GM23248 (cell line): ENCODE measurements around the gene CALM1. TPM values are rescaled to one million over a fixed set of nuclear protein-coding genes. Genes with fewer than 3 reads are reported as not detected.
A peak's percentile ranks its signal among the peaks of the same experiment; 100 is the strongest.

Experiments
- DNase-seq: peaks from one replicate; pipeline ENCODE4 v3.0.0-alpha.2; 2015
- H2AFZ ChIP-seq: fragments of 200-600 bp; sonication (generic); 2 replicates; pipeline ENCODE4 v1.6.1; 2016; ENCODE audit warnings: antibody characterized with exemption
- H3F3A ChIP-seq: fragments of 200-600 bp; sonication (generic); 2 replicates; pipeline ENCODE4 v1.6.1; 2016; ENCODE audit warnings: mild to moderate bottlenecking, antibody characterized with exemption, mixed run types; ENCODE audit not compliant: insufficient read depth
- H3K27ac ChIP-seq: fragments of 200-600 bp; sonication (generic); 2 replicates; pipeline ENCODE4 v1.5.1; 2016; ENCODE audit warnings: mild to moderate bottlenecking
- H3K27me3 ChIP-seq: fragments of 200-600 bp; sonication (generic); replicated peaks from 2 replicates; pipeline ENCODE4 v1.6.1; 2016; ENCODE audit warnings: mild to moderate bottlenecking; ENCODE audit not compliant: insufficient read depth
- H3K36me3 ChIP-seq: fragments of 200-600 bp; sonication (generic); 2 replicates; pipeline ENCODE4 v1.6.1; 2016; ENCODE audit warnings: low read depth, mild to moderate bottlenecking
- H3K4me1 ChIP-seq: fragments of 200-600 bp; sonication (generic); 2 replicates; pipeline ENCODE4 v1.6.1; 2016; ENCODE audit warnings: mild to moderate bottlenecking; ENCODE audit not compliant: insufficient read depth
- H3K4me2 ChIP-seq: fragments of 200-600 bp; sonication (generic); one replicate; pipeline ENCODE4 v1.6.1; 2016; ENCODE audit warnings: mild to moderate bottlenecking; ENCODE audit not compliant: unreplicated experiment
- H3K4me3 ChIP-seq: fragments of 200-600 bp; sonication (generic); 2 replicates; pipeline ENCODE4 v1.5.1; 2016; ENCODE audit warnings: mild to moderate bottlenecking
- H3K79me2 ChIP-seq: fragments of 200-600 bp; sonication (generic); 2 replicates; pipeline ENCODE4 v1.6.1; 2016; ENCODE audit warnings: mild to moderate bottlenecking; ENCODE audit not compliant: insufficient read depth
- H3K9ac ChIP-seq: fragments of 200-600 bp; sonication (generic); 2 replicates; pipeline ENCODE4 v1.6.1; 2016; ENCODE audit warnings: mild to moderate bottlenecking
- H3K9me2 ChIP-seq: fragments of 200-600 bp; sonication (generic); 2 replicates; pipeline ENCODE4 v1.6.1; 2016; ENCODE audit warnings: mixed run types, mild to moderate bottlenecking, moderate library complexity; ENCODE audit not compliant: insufficient read depth
- H3K9me3 ChIP-seq: fragments of 200-600 bp; sonication (generic); one replicate; pipeline ENCODE4 v1.6.1; 2017; ENCODE audit warnings: low read depth
- H4K20me1 ChIP-seq: fragments of 200-600 bp; sonication (generic); 2 replicates; pipeline ENCODE4 v1.6.0; 2016; ENCODE audit not compliant: insufficient read depth
- EZH2 ChIP-seq: fragments of 200-600 bp; sonication (generic); IDR thresholded peaks from 2 replicates; pipeline ENCODE4 v1.6.1; 2018; ENCODE audit warnings: antibody characterized with exemption, mild to moderate bottlenecking; ENCODE audit not compliant: insufficient read depth, poor library complexity, severe bottlenecking
- EZH2phosphoT487 ChIP-seq: fragments of 200-600 bp; sonication (generic); IDR thresholded peaks from 2 replicates; pipeline ENCODE4 v1.6.1; 2018; ENCODE audit warnings: antibody characterized with exemption, moderate library complexity, mild to moderate bottlenecking, low read depth; ENCODE audit not compliant: insufficient read depth
- WGBS, 2 experiments: methylation state at CpG; one replicate each; pipeline ENCODE4 v1.1.6; 2015 to 2017; ENCODE audit warnings: low lambda C conversion rate in 2 of 2, low coverage in 1 of 2; ENCODE audit errors: missing lambda C conversion rate in 2 of 2; 5-methylcytosine and 5-hydroxymethylcytosine counted together
- in situ Hi-C: fragments of 300-500 bp; cut with MboI; formaldehyde crosslinking; loops from 2 replicates; pipeline ENCODE4 v1.15.0; 2020
- polyA plus RNA-seq: library from polyadenylated mRNA; unstranded; fragments of >200 nt; fragmentation: Nextera tagmentation; extraction: Ambion mirVana; gene quantifications from 2 replicates; pipeline ENCODE4 v1.2.1, GENCODE V29; 2016
- total RNA-seq: library from RNA; depleted of rRNA; stranded (reverse); fragments of >200 nt; shearing (Covaris generic); gene quantifications from 2 replicates; pipeline ENCODE4 v1.2.3, GENCODE V29; 2014

The CALM1 gene
- total and polyA plus RNA-seq, 2 experiments from 2014 or later = 281 to 782 TPM

- in situ Hi-C loops = no loop called here
- no peaks in the 10 kb centered on the region for H3K27me3 ChIP-seq
- peak overlapping the region; percentile 91 for H3K4me2 ChIP-seq
- H3K9me2 ChIP-seq = no peaks in the 10 kb centered on the region
- no peaks in the 10 kb centered on the region for H3K36me3 ChIP-seq
- peak overlapping the region; percentile 98 for H3K9ac ChIP-seq
- peak; percentile 46 for DNase-seq
- peak overlapping the region; percentile 84 for H2AFZ ChIP-seq
- 5 to 11% methylated on average over 13 of the region's 13 CpGs for WGBS, 2 experiments
- H3K9me3 ChIP-seq = no peaks in the 10 kb centered on the region
- peak overlapping the region; percentile 99 for H3K27ac ChIP-seq
- TF ChIP-seq EZH2phosphoT487 = no peak
- no peak for TF ChIP-seq EZH2
- no peaks in the 10 kb centered on the region for H4K20me1 ChIP-seq
- peaks cover 18% of the 10 kb centered on the region for H3F3A ChIP-seq
- peak overlapping the region; percentile 80 for H3K4me3 ChIP-seq
- peaks cover 25% of the 10 kb centered on the region for H3K4me1 ChIP-seq
- H3K79me2 ChIP-seq = no peaks in the 10 kb centered on the region
Observed at GRCh38 chr14:90381999-90382451, 14.8 kb upstream of the CALM1 start.

GRCh38 chr14:90382491-90383125 lies 14.2 kb upstream of the CALM1 start:
- no peaks in the 10 kb centered on the region for H3K9me3 ChIP-seq
- TF ChIP-seq EZH2phosphoT487 = no peak
- no peak for TF ChIP-seq EZH2
- peaks cover 25% of the 10 kb centered on the region for H3K4me1 ChIP-seq
- no peaks in the 10 kb centered on the region for H3K9me2 ChIP-seq
- H3K27me3 ChIP-seq = no peaks in the 10 kb centered on the region
- no peaks in the 10 kb centered on the region for H4K20me1 ChIP-seq
- H3K4me2 ChIP-seq = peak overlapping the region; percentile 91
- H3K79me2 ChIP-seq = no peaks in the 10 kb centered on the region
- H3F3A ChIP-seq = peaks cover 18% of the 10 kb centered on the region
- no peaks in the 10 kb centered on the region for H3K36me3 ChIP-seq
- H3K4me3 ChIP-seq = peak overlapping the region; percentile 80
- WGBS, 2 experiments = 0 to 1% methylated on average over 34 of the region's 34 CpGs
- DNase-seq = peak; percentile 93
- H2AFZ ChIP-seq = peak overlapping the region; percentile 84
- in situ Hi-C loops = no loop called here
- H3K9ac ChIP-seq = peak overlapping the region; percentile 98
- peak overlapping the region; percentile 99 for H3K27ac ChIP-seq

- Histone ChIP-seq H3K9me3 (no peaks in the 10 kb centered on the region), H3K4me3 (peak overlapping the region; percentile 80), H3F3A (peaks cover 18% of the 10 kb centered on the region), H3K79me2 (no peaks in the 10 kb centered on the region), H2AFZ (peak overlapping the region; percentile 84), H3K36me3 (no peaks in the 10 kb centered on the region), H3K9ac (peak overlapping the region; percentile 98), H3K9me2 (no peaks in the 10 kb centered on the region), H3K27ac (peak overlapping the region; percentile 99), H4K20me1 (no peaks in the 10 kb centered on the region), H3K4me2 (peak overlapping the region; percentile 91), H3K27me3 (no peaks in the 10 kb centered on the region), H3K4me1 (peaks cover 27% of the 10 kb centered on the region)
- WGBS, 2 experiments = 0 to 1% methylated on average over 59 to 62 of the region's 62 CpGs
- TF ChIP-seq EZH2 = no peak
- no peak for TF ChIP-seq EZH2phosphoT487
- in situ Hi-C loops = no loop called here
- peak; percentile 100 for DNase-seq
Observed at GRCh38 chr14:90383126-90383730, 13.6 kb upstream of the CALM1 start.

GRCh38 chr14:90383731-90384542 lies 12.9 kb upstream of the CALM1 start:
- Histone ChIP-seq H3K36me3 (no peaks in the 10 kb centered on the region), H3K27ac (peak overlapping the region; percentile 99), H3K4me3 (peak overlapping the region; percentile 80), H3K27me3 (no peaks in the 10 kb centered on the region), H3F3A (peaks cover 22% of the 10 kb centered on the region), H3K79me2 (no peaks in the 10 kb centered on the region), H4K20me1 (no peaks in the 10 kb centered on the region), H2AFZ (peak overlapping the region; percentile 74), H3K4me2 (peak overlapping the region; percentile 84), H3K4me1 (peaks cover 28% of the 10 kb centered on the region), H3K9ac (peak overlapping the region; percentile 98), H3K9me3 (no peaks in the 10 kb centered on the region), H3K9me2 (no peaks in the 10 kb centered on the region)
- TF ChIP-seq EZH2 (no peak), EZH2phosphoT487 (no peak)
- WGBS, 2 experiments = 1 to 4% methylated on average over 33 to 37 of the region's 37 CpGs
- peak; percentile 74 for DNase-seq
- in situ Hi-C loops = no loop called here
